ENCODE data around the gene TMPO. TPM values are rescaled to one million over a fixed set of nuclear protein-coding genes. Genes with fewer than 3 reads are reported as not detected.

The TMPO gene
- total and polyA plus RNA-seq, 2 donors (not counting 3 experiments of a cell fraction or from before 2014, with no cell fraction given): 27.8 to 150 TPM

- no peak for TF ChIP-seq EZH2 (IDR thresholded peaks at IDR 0.05; ENCODE audit: borderline replicate concordance, low read depth, low read length, severe bottlenecking)
- no peak for TF ChIP-seq CTCF (IDR thresholded peaks at IDR 0.05; ENCODE audit: extremely low read depth in 1 of 2, insufficient read depth in 1 of 2, low read depth in 1 of 2, low read length in 2 of 2)
- TF ChIP-seq MYC (IDR thresholded peaks at IDR 0.05; ENCODE audit: low read depth, low read length): no peak
- no peak for TF ChIP-seq JUN (IDR thresholded peaks at IDR 0.05; ENCODE audit: borderline replicate concordance, insufficient read depth, insufficient read length, low read depth)
- no peak for TF ChIP-seq FOS (IDR thresholded peaks at IDR 0.05; ENCODE audit: borderline replicate concordance, insufficient read depth, low read length)
- TF ChIP-seq MAX (IDR thresholded peaks at IDR 0.05; ENCODE audit: insufficient read depth, insufficient read length): no peak
- TF ChIP-seq GATA2 (IDR thresholded peaks at IDR 0.05; ENCODE audit: insufficient read depth, insufficient read length, low read depth, low read length): no peak
- no peak for TF ChIP-seq POLR2A (IDR thresholded peaks at IDR 0.05; ENCODE audit: low read depth, low read length)
- TF ChIP-seq POLR2AphosphoS5 (IDR thresholded peaks at IDR 0.05; ENCODE audit: insufficient read depth, low read depth, low read length): no peak
- H4K20me1 ChIP-seq (replicated peaks; ENCODE audit: control insufficient read depth, extremely low read depth, insufficient read depth, low read length): peaks cover 2% of the 10 kb centered on the region
- dilution Hi-C loops (cut with MboI; ENCODE audit: extremely low pct_ligation_motif_present, low sequenced_read_pairs) (no loop called here), intact Hi-C loops (cut with micrococcal nuclease) (no loop called here)
- ChIA-PET POLR2A (no interaction called here), CTCF (interaction anchor here (1.3 to 1.5 kb wide), 2 partner anchors 29 to 112 kb away, joined by 3 to 4 read pairs; no protein-coding TSS in a partner anchor)
- no peak overlapping the region for H3K4me3 ChIP-seq (replicated peaks in 1 of 3; ENCODE audit: insufficient read depth in 1 of 3, low read depth in 1 of 3, low read length in 3 of 3)
- peaks cover 4 to 10% of the 10 kb centered on the region in 2 experiments for H3K36me3 ChIP-seq (ENCODE audit: control insufficient read depth in 2 of 2, extremely low read depth in 1 of 2, insufficient read depth in 2 of 2, low read length in 2 of 2)
- H2AFZ ChIP-seq (ENCODE audit: low read depth, low read length): no peak overlapping the region
- no peak overlapping the region for H3K4me2 ChIP-seq (ENCODE audit: insufficient read depth, low read length)
- no peaks in the 10 kb centered on the region for H3K9me3 ChIP-seq (replicated peaks; ENCODE audit: control insufficient read depth, insufficient read depth, low read length)
- FAIRE-seq: no peak
- BruUV-seq (replicated peaks): no TSS peak
- H3K27ac ChIP-seq (ENCODE audit: insufficient read depth, low read depth, low read length): no peak overlapping the region
- H3K9ac ChIP-seq (replicated peaks; ENCODE audit: extremely low read depth, insufficient read depth, low read length): no peak overlapping the region
- no peak for DNase-seq (ENCODE audit: low read depth, low spot score)
- H3K4me1 ChIP-seq (ENCODE audit: control insufficient read depth, extremely low read depth, insufficient read depth, low read length): no peaks in the 10 kb centered on the region
- H3K9me1 ChIP-seq (replicated peaks; ENCODE audit: control insufficient read depth, extremely low read depth, insufficient read depth, low read length): no peaks in the 10 kb centered on the region
- no peaks in the 10 kb centered on the region for H3K27me3 ChIP-seq (ENCODE audit: control insufficient read depth in 2 of 2, insufficient read depth in 2 of 2, low read length in 2 of 2)
- H3K79me2 ChIP-seq (ENCODE audit: control insufficient read depth, insufficient read depth, low read length): peaks cover 61% of the 10 kb centered on the region
These were observed 22.6 kb downstream of the TMPO start for GRCh38 chr12:98538031-98538430.
